HG03045 (cell line): ENCODE results near the gene NR1H3.

Source experiments
- ATAC-seq: cut with Tn5 transposase; IDR thresholded peaks from one replicate; pipeline ENCODE4 v1.9.1; 2021; ENCODE audit warnings: mild to moderate bottlenecking, moderate library complexity; ENCODE audit not compliant: unreplicated experiment

The NR1H3 gene

DNA sequence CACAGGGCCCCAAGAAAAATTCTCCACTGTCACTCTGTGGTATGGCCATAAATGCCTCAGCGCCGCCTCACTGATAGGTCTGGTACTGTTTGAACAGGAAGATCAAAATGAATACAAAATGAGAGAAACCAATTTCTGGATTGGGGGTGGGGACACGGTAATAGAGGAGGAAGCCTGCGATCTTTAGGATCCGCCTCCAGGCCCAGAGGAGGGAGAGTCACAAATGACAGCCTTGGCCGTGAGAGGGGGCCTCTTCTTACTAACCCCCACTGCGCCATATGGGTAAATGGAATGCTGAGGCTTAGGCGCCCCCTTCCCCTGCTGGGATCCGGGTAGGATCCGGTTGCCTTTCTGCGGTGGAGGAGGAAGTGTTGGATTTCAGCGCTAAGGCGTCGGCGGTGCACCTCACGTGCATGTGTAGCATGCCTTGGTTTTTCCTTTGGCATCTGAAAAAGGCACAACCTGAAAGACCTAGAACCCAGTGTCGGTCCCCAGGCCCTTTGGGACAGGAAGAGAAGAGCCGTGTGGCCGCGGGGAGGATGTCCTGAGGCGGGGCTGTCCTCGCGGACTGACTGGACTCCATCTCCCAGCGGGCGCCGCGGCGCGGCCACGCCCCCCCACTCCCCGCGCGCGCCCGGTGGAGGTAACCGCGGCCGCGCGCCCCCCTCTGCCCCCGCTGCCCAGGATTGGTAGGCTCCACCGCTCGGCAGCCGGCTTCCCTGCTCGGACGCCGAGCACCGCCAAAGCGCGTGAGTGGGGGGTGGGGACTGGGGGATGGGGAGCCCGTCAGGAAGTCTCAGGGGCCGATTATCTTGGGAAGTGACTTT lies 11.4 kb downstream of the NR1H3 start:
- peak; percentile 61 for ATAC-seq

DNA sequence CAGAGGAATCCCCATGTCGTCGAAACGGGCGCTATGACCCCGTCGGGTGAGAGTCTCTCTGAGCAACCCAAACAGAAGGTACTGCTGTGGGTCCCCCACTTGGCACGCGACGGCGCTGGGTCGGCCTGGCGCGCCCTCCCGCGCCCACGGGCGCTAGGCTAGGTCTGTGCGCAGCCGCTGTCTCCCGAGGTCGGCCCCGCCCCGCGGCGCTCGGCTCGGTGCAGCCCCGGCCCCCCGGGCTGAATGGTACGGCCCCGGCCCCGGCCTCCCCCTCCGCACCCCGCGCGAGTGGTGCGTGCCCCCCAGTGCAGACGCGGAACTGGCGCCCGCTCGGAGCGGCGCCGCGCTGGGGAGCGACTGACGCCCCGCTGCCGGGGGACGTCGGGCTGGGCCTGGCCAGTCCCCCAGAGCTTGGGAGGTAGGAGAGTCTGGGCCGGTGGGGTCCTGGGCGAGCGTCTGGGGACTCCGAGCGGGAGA lies 12.1 kb downstream of the NR1H3 start, which contains the start of gene MADD:
TSS of gene MADD (plus strand) at position 305 of the 477 bp plus-strand sequence.
- ATAC-seq = peak; percentile 79

DNA sequence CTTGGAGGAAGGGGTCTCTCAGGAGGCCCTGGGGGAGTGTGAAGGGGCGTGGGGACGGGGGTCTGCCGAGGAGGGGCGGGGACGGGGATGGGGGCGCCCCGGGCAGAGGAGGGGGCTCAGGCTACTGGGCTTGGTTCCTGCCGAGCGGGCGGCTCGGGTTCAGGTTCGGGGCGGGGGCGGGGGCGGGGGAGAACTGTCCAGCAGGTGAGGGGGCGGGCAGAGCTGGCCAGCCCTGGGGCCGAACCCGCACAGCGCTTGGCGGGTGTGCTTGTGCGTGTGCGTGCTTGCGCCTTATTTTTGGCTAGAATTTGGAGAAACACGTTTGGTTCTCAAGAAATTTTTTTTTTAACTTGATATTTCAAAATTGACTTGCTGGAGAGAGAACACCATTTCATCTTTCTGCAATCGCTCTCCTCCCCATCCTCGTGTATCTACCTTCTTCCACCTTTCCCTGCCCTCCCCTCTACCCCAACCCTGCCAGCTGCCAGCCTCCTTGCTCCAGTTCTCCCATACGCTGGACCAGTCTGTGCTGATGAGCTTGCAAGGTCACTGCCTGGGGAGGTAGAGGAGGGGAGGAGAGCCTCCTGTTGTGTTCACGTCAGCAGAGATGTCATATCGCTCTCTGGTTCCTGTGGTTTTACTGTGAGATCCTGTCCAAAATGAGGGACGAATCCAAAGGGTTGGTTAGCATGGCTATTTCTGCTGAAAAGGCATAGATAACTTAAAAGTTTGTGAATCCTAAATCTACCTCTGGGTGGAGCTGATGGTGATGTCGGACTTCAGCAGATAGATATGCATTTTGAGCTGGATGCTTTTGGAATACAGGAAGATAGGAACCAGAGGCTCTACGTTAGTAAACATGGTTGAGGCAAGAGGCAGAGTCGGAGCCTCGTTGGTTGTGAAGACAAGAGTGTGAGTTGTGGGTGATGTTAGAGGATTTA lies 12.8 kb downstream of the NR1H3 start:
- no peak for ATAC-seq

DNA sequence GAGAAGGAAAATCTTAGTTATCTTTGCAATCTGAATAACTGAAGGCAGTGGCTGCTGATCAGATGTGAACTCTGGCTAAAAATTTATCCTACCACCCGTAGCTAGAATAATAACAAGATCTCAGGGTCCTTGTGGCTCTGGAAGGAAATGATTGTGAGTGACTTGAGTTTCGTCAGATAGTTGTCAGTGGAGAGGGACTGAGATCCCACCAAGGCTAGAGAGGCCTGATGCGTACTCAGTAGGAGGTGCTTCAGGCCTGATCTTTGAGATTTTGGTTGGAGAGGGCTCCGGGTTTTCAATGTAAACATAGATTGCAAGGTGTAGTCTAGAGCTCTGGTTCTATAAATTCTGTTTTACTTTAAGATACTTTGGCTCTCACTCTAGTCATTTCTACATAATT lies 13.5 kb downstream of the NR1H3 start:
- no peak for ATAC-seq

DNA sequence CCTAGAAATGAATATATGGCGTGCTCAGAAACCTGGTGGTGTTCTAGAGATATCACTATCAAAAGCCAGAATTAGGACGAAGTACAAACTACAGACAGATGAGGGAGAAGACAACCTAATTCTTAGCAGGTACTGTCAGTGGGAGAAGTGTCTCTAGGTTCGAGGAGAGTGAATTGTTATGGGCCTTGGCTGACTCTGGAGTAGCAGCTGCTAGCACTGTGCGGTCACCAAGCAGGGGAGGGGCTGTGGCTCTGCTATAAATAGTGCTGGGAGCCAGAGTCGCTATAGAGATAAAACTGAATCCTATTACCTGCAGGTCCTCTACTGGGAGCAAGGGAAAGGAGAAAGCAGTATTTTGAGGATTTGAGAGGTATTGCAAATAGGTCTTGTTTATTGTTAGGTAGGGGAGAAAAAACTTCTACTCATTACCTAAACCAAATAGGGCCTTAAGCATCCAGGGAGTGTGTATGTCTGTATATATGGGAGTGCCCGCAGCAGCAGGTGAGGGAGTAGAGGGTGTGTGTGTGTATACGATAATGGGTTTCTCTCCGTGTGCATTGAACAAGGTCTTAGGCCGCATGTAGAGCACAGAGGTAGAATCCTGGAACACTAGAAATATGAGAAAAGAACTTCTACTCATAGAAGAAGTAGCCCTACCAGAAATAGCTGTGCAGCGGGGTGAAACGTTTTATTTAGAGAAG lies 14.3 kb downstream of the NR1H3 start:
- ATAC-seq = no peak

DNA sequence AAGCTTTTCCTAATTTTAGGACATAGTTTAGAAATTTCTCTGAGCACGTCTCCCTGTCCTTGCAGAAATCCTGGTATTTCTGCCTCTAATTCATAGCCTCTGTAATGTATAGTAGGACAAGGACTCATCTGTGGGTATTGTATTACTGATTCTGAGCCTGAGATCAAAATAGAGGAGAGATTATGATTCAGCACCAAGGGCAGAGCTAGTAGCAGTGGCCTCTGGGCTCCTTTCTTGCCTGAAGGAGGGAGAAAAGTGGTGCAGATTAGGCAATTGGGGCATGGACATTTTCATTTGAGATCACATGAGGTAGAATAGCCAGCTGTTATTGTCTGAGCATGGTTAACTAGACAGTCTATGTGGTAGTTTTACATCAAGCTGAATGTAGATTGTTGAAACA lies 14.9 kb downstream of the NR1H3 start:
- ATAC-seq = no peak

DNA sequence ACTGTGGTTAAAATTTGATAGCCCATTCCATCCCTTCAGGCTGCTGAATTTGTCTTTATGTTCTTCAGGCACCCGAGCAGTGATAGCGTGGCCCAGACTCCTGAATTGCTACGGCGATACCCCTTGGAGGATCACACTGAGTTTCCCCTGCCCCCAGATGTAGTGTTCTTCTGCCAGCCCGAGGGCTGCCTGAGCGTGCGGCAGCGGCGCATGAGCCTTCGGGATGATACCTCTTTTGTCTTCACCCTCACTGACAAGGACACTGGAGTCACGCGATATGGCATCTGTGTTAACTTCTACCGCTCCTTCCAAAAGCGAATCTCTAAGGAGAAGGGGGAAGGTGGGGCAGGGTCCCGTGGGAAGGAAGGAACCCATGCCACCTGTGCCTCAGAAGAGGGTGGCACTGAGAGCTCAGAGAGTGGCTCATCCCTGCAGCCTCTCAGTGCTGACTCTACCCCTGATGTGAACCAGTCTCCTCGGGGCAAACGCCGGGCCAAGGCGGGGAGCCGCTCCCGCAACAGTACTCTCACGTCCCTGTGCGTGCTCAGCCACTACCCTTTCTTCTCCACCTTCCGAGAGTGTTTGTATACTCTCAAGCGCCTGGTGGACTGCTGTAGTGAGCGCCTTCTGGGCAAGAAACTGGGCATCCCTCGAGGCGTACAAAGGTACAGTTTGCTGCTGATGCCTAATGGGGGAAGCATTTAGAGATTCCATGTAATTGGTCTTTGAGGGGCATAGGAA lies 16.9 kb downstream of the NR1H3 start:
- ATAC-seq = no peak

DNA sequence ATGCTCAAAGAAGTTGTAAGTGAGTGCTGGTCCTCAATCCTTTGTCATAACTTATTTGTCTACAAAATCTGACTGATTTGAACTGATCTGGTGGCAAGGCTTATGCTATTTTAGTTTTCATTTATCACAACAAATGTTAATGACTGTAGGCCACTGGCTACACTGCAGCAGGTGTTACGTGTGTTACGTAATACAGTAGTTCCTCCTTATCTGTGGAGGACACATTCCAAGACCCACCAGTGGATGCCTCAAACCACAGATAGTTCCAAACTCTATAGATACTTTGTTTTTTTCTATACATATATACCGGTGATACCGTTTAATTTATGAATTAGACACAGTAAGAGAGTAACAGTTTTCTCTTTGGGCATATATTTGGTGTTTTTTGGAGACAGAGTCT lies 19.1 kb downstream of the NR1H3 start:
- ATAC-seq = no peak

DNA sequence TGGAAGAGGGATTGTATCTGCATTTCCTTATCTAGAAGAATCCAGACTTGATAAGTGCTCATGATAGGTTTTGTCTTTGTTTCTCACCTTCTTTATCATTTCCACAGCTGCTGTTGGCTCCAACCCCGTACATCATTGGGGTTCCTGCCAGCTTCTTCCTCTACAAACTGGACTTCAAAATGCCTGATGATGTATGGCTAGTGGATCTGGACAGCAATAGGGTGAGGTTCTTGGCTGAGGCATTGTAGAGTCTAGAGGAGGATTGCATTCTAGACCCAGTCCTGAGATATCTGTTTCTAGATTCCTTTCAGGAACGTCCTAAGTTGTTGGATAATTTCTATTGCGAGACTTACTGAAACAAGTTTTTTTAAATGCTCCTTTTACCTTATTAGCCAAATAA lies 20.3 kb downstream of the NR1H3 start:
- no peak for ATAC-seq

DNA sequence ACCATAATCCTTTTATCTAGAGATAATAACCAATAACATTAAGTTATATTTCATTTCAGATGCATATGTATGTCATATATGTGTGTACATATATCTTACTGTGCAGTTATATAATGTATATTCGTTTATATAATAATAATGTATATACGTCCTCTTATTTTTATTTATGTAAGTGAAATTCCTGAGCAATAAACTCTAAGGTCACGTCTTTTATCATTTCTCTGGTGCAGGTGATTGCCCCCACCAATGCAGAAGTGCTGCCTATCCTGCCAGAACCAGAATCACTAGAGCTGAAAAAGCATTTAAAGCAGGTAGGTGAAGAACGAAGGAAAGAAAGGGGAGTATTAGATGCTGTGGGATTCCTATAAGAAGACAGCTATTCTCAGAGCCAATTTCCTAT lies 21.0 kb downstream of the NR1H3 start:
- ATAC-seq = no peak

DNA sequence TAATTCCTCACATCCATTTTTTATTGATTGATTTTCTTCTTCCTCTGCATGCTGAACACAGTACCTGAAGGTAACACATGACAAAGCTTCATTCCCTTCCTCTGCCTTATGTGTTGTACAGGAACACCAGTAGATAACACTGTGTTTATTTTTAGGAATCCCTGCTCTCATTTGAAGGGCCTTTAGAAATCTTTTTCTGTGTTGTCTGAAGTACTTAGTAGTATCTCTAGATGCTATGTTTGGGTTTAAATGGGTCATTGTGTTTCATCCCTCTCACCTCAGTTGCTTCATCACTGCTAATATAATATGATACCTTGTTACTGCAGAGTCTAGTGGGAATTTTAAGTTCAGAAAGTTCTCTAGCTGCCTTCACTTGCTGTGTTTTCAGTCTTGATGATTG lies 22.3 kb downstream of the NR1H3 start:
- ATAC-seq = no peak

DNA sequence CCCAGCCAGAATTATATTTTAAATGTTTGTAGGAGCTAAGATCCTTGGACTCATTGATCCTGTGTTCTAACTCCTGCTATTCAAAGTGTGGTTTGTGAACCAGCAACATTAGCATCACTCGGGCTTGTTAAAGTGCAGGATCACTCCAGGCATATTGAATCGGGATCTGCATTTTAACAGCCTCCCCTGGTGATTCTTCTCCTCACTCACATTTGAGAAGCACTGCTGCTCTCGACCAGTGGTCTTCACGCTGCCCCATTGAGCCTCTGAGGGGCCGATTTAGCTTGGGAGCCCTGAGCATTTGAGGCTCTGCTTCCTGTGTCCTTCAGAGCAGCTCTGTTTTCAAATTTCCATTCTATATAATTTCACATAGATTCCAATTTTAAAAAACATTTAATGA lies 23.1 kb downstream of the NR1H3 start:
- no peak for ATAC-seq

DNA sequence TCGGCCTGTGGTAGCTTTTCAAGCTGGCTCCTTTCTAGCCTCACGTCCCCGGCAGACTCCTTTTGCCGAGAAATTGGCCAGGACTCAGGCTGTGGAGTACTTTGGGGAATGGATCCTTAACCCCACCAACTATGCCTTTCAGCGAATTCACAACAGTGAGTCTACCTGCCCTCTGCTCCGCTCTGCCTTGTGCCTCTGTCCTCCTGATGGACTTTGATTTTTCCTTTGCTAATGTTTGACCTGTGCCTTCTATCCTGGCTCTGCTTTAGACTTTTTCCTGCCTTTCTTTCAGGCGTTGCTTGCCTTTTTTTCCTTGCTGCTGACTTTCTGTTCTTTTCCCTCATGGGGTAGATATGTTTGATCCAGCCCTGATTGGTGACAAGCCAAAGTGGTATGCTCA lies 24.7 kb downstream of the NR1H3 start:
- ATAC-seq = no peak

DNA sequence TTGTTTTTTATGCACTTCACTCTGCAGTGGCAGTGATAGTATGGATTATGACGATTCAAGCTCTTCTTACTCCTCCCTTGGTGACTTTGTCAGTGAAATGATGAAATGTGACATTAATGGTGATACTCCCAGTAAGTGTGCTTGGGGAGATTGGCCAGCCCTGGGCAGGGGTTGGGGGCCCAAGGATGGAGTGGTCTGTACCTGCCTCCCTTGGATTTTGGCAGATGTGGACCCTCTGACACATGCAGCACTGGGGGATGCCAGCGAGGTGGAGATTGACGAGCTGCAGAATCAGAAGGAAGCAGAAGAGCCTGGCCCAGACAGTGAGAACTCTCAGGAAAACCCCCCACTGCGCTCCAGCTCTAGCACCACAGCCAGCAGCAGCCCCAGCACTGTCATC lies 26.4 kb downstream of the NR1H3 start:
- no peak for ATAC-seq

DNA sequence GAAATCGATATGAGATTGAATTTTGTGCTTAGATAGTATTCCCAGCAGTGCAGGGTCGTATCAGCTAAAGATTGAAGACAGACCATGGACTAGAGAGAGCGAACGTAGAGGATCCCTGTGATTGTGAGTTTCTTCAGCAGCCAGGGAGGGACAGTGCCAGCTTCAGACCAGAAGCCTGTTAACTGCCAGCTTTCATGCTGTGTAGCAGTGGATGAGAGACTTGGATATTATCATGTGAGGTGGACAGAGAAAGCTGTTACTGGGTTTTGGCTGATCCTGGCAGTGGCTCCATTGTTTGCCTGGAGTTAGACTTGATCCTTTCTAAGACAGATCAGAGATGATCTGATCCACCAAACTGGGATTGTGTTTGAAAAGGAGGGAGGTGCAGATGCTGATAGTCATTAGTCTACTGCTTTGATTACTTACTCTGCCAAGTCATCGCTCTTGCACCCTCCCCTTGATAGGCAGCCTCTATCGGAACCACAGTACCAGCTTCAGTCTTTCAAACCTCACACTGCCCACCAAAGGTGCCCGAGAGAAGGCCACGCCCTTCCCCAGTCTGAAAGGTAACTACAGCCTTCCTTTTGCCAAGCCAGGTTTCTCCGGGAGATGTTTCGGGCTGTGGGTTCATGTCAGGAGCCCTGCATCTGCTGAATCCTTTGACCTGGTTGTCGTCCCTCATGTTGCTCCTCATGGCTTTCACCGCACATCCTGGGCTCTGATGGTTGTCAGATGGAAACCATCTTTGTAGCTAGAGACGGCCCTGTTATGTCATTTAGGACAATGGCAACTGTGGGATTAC lies 28.4 kb downstream of the NR1H3 start:
- no peak for ATAC-seq

DNA sequence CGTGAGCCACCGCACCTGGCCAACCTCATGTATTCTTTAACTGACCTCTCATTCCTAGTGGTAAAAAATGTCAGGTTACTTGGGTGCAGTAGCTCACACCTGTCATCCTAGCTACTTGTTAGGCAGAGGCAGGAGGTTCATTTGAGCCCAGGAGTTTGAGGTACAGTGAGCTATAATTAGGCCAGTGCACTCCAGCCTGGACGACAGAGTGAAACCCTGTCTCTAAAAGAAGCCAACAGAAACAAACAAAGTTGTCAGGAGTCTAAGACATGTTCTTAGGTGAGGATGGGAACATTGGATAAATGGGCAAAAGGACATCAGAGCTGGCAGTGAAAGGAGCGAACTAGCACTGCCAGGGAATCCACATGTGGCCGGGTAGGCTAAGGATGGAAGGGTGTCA lies 30.3 kb downstream of the NR1H3 start:
- ATAC-seq = no peak

DNA sequence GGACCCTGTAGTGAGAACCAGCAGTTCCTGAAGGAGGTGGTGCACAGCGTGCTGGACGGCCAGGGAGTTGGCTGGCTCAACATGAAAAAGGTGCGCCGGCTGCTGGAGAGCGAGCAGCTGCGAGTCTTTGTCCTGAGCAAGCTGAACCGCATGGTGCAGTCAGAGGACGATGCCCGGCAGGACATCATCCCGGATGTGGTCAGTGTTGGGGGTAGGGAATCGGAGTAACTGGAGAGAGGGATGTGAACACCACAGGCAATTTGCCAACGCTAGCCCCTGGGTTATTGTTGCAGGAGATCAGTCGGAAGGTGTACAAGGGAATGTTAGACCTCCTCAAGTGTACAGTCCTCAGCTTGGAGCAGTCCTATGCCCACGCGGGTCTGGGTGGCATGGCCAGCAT lies 32.1 kb downstream of the NR1H3 start:
- ATAC-seq = no peak

DNA sequence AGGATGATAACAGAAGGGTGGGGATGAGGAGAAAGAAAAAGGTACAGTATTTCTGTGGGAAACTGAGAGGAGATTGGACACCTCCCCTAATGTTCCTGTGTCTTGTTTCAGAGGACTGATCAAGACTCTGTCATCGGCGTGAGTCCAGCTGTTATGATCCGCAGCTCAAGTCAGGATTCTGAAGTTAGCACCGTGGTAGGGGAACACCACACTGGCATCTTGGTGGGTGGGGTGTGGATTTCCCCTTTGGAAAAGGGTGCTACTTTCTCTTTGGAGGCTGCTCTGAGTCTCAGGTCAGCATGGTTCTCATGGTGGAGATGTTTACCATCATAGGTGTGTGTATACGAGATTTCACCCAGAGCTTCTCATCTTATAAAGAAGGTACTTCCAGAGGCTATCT lies 37.6 kb downstream of the NR1H3 start:
- no peak for ATAC-seq

DNA sequence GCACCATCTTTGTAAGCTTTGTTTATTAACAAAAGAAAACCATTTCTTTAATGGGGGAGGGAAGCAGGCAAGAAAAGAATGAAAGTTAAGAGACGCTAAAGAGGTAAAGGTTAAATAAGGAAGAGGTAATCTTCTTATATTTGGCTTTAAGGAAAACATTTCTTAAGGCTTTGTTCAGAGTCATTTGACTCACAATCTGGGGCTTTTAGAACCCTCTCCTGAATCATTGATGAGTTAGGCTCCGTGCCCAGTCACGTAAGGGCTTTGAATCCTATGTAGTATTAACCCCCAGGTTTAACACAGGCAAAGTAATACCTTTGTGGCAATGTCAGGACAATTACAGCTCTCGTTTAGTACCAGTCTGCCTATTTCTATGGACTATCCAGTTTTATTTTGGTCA lies 38.2 kb downstream of the NR1H3 start:
- no peak for ATAC-seq

DNA sequence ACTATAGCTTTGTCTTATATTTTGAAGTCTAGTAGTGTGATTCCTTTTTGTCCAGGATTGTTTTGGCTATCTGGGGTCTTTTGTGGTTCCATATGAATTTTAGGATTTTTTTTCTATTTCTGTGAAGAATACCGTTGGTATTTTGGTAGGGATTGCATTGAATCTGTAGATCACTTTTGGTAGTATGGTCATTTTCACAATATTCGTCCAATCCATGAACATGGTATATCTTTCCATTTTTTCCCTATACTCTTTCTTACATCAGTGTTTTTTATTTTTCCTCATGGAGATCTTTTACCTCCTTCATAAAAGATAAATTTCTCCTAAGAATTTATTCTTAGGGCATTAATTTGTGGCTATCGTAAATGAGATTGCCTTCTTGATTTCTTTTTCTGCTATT lies 41.3 kb downstream of the NR1H3 start:
- ATAC-seq = no peak
